Fibroblast of the aortic adventitia (primary cell): ENCODE results near the gene AGAP5. TPM values are rescaled to one million over a fixed set of nuclear protein-coding genes. Genes with fewer than 3 reads are reported as not detected.

Experiments used
- DNase-seq: peaks from one replicate; pipeline ENCODE4 v3.0.0-alpha.2; 2010; ENCODE audit warnings: low read depth
- H3K4me3 ChIP-seq: 2 replicates; pipeline ENCODE4 v1.5.1; 2011; ENCODE audit warnings: low read depth, mild to moderate bottlenecking, control low read depth, low read length, moderate library complexity
- small RNA-seq: library from RNA; depleted of rRNA; stranded (forward); fragments of <200 nt; gene quantifications from one replicate; pipeline ENCODE3, GENCODE V24; 2012
- total RNA-seq: library from RNA; depleted of rRNA; stranded (reverse); fragments of >200 nt; gene quantifications from 2 replicates; pipeline ENCODE4 v1.2.3, GENCODE V29; 2012; ENCODE audit warnings: low replicate concordance
- TF ChIP-seq, protein P1 (sequence below): IDR thresholded peaks from 2 replicates; pipeline ENCODE4 v1.5.1; 2011; ENCODE audit warnings: mild to moderate bottlenecking, low read length, control low read depth, inconsistent platforms; ENCODE audit not compliant: insufficient read depth

AGAP5 gene
- total RNA-seq, 1 donor: 2.9 TPM

GRCh38 chr10:73625884-73626752, 71.8 kb downstream of the AGAP5 start:
- peak overlapping the region; percentile 93 for H3K4me3 ChIP-seq
- TF ChIP-seq, protein P1, sequence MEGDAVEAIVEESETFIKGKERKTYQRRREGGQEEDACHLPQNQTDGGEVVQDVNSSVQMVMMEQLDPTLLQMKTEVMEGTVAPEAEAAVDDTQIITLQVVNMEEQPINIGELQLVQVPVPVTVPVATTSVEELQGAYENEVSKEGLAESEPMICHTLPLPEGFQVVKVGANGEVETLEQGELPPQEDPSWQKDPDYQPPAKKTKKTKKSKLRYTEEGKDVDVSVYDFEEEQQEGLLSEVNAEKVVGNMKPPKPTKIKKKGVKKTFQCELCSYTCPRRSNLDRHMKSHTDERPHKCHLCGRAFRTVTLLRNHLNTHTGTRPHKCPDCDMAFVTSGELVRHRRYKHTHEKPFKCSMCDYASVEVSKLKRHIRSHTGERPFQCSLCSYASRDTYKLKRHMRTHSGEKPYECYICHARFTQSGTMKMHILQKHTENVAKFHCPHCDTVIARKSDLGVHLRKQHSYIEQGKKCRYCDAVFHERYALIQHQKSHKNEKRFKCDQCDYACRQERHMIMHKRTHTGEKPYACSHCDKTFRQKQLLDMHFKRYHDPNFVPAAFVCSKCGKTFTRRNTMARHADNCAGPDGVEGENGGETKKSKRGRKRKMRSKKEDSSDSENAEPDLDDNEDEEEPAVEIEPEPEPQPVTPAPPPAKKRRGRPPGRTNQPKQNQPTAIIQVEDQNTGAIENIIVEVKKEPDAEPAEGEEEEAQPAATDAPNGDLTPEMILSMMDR: no peak
- peak; percentile 99 for DNase-seq

- TF ChIP-seq, protein P1: no peak
- no peak for DNase-seq
- peak overlapping the region; percentile 93 for H3K4me3 ChIP-seq
Measured at GRCh38 chr10:73625004-73625883, 72.7 kb downstream of the AGAP5 start.

Small RNAs within 50 kb of the gene (small RNA-seq; reads per million reads assigned to genes)
- gene AC022400.4 (not detected), gene RNA5SP320 (not detected)

Other genes with a start within 250 kb of the AGAP5 start
- gene PPP3CB, start 202.1 kb downstream of the AGAP5 start, total RNA-seq: 45.5 and 49.2 TPM in 2 replicates
- 10.4 and 14.8 TPM in 2 replicates for gene USP54, start 106.8 kb downstream of the AGAP5 start, total RNA-seq
- gene MYOZ1, start 56.6 kb downstream of the AGAP5 start, total RNA-seq: not detected in 2 replicates
- gene SYNPO2L, start 42.1 kb downstream of the AGAP5 start, total RNA-seq: not detected in 2 replicates
- 21.9 and 45.2 TPM in 2 replicates for gene SEC24C, start 46.3 kb upstream of the AGAP5 start, total RNA-seq
- gene CHCHD1, start 83.9 kb upstream of the AGAP5 start, total RNA-seq: 12.9 and 20.9 TPM in 2 replicates
- gene ZSWIM8, start 87.5 kb upstream of the AGAP5 start, total RNA-seq: 38.8 and 48.9 TPM in 2 replicates
- 14.7 and 19.5 TPM in 2 replicates for gene NDST2, start 113.5 kb upstream of the AGAP5 start, total RNA-seq
- gene CAMK2G, start 176.4 kb upstream of the AGAP5 start, total RNA-seq: 25.8 and 31.2 TPM in 2 replicates
- gene PLAU, start 213.0 kb upstream of the AGAP5 start, total RNA-seq: 21.6 and 24.9 TPM in 2 replicates